Osteoblast (primary cell): ENCODE data around the gene TAGLN2. TPM values are rescaled to one million over a fixed set of nuclear protein-coding genes. Genes with fewer than 3 reads are reported as not detected.
A peak's percentile ranks its signal among the peaks of the same experiment; 100 is the strongest.

Source experiments
- DNase-seq: peaks from one replicate; pipeline ENCODE4 v3.0.0; 2011; ENCODE audit warnings: low spot score, mixed read lengths; ENCODE audit not compliant: insufficient read length; ENCODE audit errors: missing footprints
- H2AFZ ChIP-seq: 2 replicates; pipeline ENCODE4 v1.6.0; 2011; ENCODE audit warnings: mild to moderate bottlenecking, low read length
- H3K27ac ChIP-seq: 2 replicates; pipeline ENCODE4 v1.5.1; 2011; ENCODE audit warnings: mild to moderate bottlenecking, low read depth, low read length, moderate library complexity
- H3K27me3 ChIP-seq: 2 replicates; pipeline ENCODE4 v1.6.0; 2012; ENCODE audit warnings: mild to moderate bottlenecking, control low read depth, inconsistent platforms, low read length, moderate library complexity; ENCODE audit not compliant: insufficient read depth
- H3K36me3 ChIP-seq: 2 replicates; pipeline ENCODE4 v1.5.1; 2011; ENCODE audit warnings: mild to moderate bottlenecking, low read length, control low read depth, moderate library complexity; ENCODE audit not compliant: insufficient read depth
- H3K4me1 ChIP-seq: 2 replicates; pipeline ENCODE4 v1.5.1; 2011; ENCODE audit warnings: mild to moderate bottlenecking, low read length, control low read depth, moderate library complexity; ENCODE audit not compliant: insufficient read depth
- H3K4me2 ChIP-seq: 2 replicates; pipeline ENCODE4 v1.6.0; 2011; ENCODE audit warnings: mild to moderate bottlenecking, low read length; ENCODE audit not compliant: insufficient read depth
- H3K4me3 ChIP-seq: fragments of 200-600 bp; sonication (generic); 3 replicates; pipeline ENCODE4 v1.5.1; 2012; ENCODE audit warnings: mild to moderate bottlenecking, low read length, inconsistent platforms; ENCODE audit not compliant: insufficient read depth
- H3K79me2 ChIP-seq: 2 replicates; pipeline ENCODE4 v1.6.0; 2012; ENCODE audit warnings: mild to moderate bottlenecking, low read length, control low read depth, inconsistent platforms; ENCODE audit not compliant: insufficient read depth
- H3K9me3 ChIP-seq: 2 replicates; pipeline ENCODE4 v1.5.1; 2011; ENCODE audit warnings: low read depth, low read length, control low read depth
- H4K20me1 ChIP-seq: 2 replicates; pipeline ENCODE4 v1.6.0; 2012; ENCODE audit warnings: mild to moderate bottlenecking, low read length, control low read depth; ENCODE audit not compliant: insufficient read depth
- total RNA-seq: library from RNA; depleted of rRNA; stranded (reverse); fragments of >200 nt; gene quantifications from 2 replicates; pipeline ENCODE4 v1.2.3, GENCODE V29; 2012
- TF ChIP-seq, protein P1 (sequence below): IDR thresholded peaks from 2 replicates; pipeline ENCODE4 v1.5.1; 2011; ENCODE audit warnings: mild to moderate bottlenecking, low read depth, low read length, moderate library complexity; ENCODE audit errors: extremely low read depth

The TAGLN2 gene
- total RNA-seq, 1 donor: 159 TPM

DNA sequence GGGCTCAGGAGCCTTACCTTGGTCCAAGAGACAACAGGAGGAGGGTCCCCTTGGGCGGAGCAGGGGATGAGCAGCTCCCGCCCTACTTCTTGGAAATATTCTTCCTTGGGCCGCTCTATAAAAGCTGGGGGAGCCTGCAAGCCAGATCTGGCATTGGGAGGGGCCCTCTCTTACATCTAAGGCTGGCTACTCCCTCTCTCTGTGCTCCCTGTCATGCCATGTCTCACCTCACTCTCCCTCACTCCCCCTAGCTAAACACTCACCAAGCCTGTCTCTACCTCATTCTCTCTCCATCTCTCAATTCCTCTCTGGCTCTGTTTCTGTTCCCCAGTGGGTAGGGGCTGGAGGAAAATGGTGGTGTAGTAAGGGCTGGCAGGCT is 6.5 kb upstream of the TAGLN2 start:
- Histone ChIP-seq H3K27me3 (peaks cover 2% of the 10 kb centered on the region), H4K20me1 (no peaks in the 10 kb centered on the region), H3K79me2 (no peaks in the 10 kb centered on the region), H3K9me3 (no peaks in the 10 kb centered on the region), H3K27ac (no peak overlapping the region), H3K4me3 (no peak overlapping the region), H3K36me3 (no peaks in the 10 kb centered on the region), H3K4me2 (no peak overlapping the region), H2AFZ (no peak overlapping the region), H3K4me1 (no peaks in the 10 kb centered on the region)
- TF ChIP-seq, protein P1, sequence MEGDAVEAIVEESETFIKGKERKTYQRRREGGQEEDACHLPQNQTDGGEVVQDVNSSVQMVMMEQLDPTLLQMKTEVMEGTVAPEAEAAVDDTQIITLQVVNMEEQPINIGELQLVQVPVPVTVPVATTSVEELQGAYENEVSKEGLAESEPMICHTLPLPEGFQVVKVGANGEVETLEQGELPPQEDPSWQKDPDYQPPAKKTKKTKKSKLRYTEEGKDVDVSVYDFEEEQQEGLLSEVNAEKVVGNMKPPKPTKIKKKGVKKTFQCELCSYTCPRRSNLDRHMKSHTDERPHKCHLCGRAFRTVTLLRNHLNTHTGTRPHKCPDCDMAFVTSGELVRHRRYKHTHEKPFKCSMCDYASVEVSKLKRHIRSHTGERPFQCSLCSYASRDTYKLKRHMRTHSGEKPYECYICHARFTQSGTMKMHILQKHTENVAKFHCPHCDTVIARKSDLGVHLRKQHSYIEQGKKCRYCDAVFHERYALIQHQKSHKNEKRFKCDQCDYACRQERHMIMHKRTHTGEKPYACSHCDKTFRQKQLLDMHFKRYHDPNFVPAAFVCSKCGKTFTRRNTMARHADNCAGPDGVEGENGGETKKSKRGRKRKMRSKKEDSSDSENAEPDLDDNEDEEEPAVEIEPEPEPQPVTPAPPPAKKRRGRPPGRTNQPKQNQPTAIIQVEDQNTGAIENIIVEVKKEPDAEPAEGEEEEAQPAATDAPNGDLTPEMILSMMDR: no peak
- DNase-seq: peak; percentile 75

DNA sequence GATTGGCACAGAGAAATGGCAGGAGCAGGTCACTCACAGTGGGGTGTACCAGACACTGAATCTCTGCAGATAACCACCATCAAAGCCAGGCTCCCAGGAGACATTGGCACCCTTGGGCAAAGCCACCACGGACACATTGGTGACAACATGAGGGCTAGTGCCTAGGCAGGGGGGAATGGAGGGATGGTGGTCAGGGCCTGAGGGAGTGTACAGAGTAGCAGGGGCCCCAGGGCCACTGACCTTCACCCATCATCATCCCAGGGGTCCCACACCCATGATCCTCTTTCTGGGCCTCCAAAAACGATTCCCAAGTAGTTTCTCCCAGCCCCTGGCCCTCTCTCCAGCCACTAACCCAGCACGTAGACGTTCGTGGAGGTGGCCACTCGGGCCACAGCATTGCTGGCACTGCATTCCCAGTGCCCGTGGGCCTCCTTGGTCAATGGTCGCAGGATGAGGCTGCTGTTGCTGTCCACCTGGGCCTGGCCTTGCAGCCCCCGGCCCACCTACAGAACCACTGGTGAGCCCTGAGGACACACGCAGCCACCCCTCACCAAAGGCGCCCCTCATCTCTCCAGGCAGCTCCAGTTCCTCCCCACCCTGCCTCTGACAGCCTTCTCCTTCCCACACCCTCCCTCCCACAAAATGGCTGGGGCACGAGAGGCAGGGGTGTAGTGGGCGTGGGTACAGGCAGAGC is 5.9 kb upstream of the TAGLN2 start:
- DNase-seq: peak; percentile 79
- no peaks in the 10 kb centered on the region for H3K79me2 ChIP-seq
- peaks cover 2% of the 10 kb centered on the region for H3K27me3 ChIP-seq
- no peaks in the 10 kb centered on the region for H3K9me3 ChIP-seq
- H3K4me3 ChIP-seq: no peak overlapping the region
- H3K4me2 ChIP-seq: no peak overlapping the region
- no peaks in the 10 kb centered on the region for H3K36me3 ChIP-seq
- H4K20me1 ChIP-seq: no peaks in the 10 kb centered on the region
- no peaks in the 10 kb centered on the region for H3K4me1 ChIP-seq
- no peak overlapping the region for H2AFZ ChIP-seq
- no peak overlapping the region for H3K27ac ChIP-seq
- TF ChIP-seq, protein P1: no peak

DNA sequence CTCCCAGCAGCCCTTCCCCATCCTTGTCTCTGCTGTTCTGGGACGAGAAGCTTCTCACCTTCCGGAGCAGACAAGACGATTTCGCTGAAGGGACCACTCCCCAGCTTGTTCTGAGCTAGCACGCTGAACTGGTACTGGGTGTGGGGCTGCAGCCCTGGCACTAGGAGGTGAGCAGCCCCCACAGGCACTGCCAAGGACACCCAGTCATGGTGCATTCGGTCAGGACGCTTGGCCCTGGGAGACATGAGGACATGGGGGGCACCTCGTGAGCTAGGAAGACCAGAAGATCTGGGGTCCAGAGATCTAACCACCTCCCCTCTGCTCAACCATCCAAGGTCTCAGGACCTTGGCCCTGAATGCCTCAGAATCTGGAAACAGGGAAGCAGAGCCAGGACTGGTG is 5.3 kb upstream of the TAGLN2 start:
- Histone ChIP-seq H3K4me2 (no peak overlapping the region), H3K27me3 (no peaks in the 10 kb centered on the region), H4K20me1 (no peaks in the 10 kb centered on the region), H2AFZ (no peak overlapping the region), H3K4me3 (no peak overlapping the region), H3K79me2 (no peaks in the 10 kb centered on the region), H3K27ac (no peak overlapping the region), H3K36me3 (no peaks in the 10 kb centered on the region), H3K9me3 (no peaks in the 10 kb centered on the region), H3K4me1 (peaks cover 5% of the 10 kb centered on the region)
- TF ChIP-seq, protein P1: no peak
- DNase-seq: no peak

DNA sequence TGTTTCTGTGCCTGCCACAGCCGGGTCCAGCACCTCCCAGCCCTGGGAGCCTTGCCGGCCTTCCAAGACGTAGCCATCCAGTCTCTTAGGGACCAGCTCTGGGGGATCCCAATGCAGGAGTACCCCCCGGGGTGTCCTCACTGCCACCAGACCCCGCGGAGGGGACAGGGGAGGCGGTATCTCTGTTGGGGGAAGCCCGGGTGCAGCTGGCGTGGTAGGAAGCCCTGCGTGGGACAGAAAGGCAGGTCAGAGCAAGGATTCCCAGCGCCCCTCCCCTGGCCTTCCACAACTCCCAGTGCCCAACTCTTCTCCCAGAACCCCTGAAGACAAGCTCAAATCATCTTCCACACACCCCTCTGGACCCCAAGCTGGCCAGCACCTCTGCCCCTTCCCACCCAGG is 4.9 kb upstream of the TAGLN2 start:
- TF ChIP-seq, protein P1: no peak
- Histone ChIP-seq H3K27ac (no peak overlapping the region), H3K4me3 (no peak overlapping the region), H4K20me1 (no peaks in the 10 kb centered on the region), H2AFZ (no peak overlapping the region), H3K9me3 (no peaks in the 10 kb centered on the region), H3K4me1 (peaks cover 7% of the 10 kb centered on the region), H3K27me3 (no peaks in the 10 kb centered on the region), H3K4me2 (no peak overlapping the region), H3K79me2 (peaks cover 1% of the 10 kb centered on the region), H3K36me3 (no peaks in the 10 kb centered on the region)
- peak; percentile 74 for DNase-seq
